Measurements from ENCODE around the gene GSTM1.

DNA sequence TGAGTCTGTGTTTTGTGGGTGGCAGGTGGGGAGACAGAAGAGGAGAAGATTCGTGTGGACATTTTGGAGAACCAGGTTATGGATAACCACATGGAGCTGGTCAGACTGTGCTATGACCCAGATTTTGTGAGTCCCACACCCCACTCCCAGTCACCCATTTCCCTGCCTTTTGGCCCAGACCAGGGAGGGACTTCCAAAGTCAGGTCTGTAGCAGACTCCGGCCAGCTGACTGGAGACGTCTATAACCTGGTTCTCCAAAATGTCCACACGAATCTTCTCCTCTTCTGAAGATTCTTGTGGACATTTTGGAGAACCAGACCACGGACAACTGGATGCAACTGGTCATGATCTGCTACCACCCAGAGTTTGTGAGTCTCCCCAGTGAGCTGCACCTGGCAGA is 26.0 kb downstream of the GSTM1 start:
- TF ChIP-seq CEBPB (IDR thresholded peaks at IDR 0.05) (no peak), NFIC (IDR thresholded peaks at IDR 0.05) (no peak), EGR1 (IDR thresholded peaks at IDR 0.05) (no peak), CREB1 (IDR thresholded peaks at IDR 0.05; ENCODE audit: low read depth) (no peak), TAF1 (IDR thresholded peaks at IDR 0.05; ENCODE audit: low read depth) (no peak), TCF12 (IDR thresholded peaks at IDR 0.05; ENCODE audit: low read depth) (no peak), YY1 (IDR thresholded peaks at IDR 0.05; ENCODE audit: low read depth) (no peak)
- TF ChIP-seq, protein P1, sequence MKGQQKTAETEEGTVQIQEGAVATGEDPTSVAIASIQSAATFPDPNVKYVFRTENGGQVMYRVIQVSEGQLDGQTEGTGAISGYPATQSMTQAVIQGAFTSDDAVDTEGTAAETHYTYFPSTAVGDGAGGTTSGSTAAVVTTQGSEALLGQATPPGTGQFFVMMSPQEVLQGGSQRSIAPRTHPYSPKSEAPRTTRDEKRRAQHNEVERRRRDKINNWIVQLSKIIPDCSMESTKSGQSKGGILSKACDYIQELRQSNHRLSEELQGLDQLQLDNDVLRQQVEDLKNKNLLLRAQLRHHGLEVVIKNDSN (IDR thresholded peaks at IDR 0.05): no peak
